B cell (primary cell): ENCODE measurements around the gene PRM1. TPM values are rescaled to one million over a fixed set of nuclear protein-coding genes. Genes with fewer than 3 reads are reported as not detected.
A peak's percentile ranks its signal among the peaks of the same experiment; 100 is the strongest.

ENCODE experiments used
- ATAC-seq: fragments of 200-7000 bp; cut with Tn5 transposase; one replicate; pipeline ENCODE4 v1.10.0; 2021; ENCODE audit warnings: low read depth, mild to moderate bottlenecking, moderate number of reproducible peaks, moderate library complexity
- CTCF ChIA-PET: fragments of 350-600 bp; sonication (Branson Sonifier 250); formaldehyde crosslinking; loops from one replicate; lab custom pipeline; 2021; ENCODE audit warnings: antibody characterized with exemption, inconsistent platforms; lab: Charles Lee
- POLR2A ChIA-PET: fragments of 350-600 bp; sonication (Branson Sonifier 250); formaldehyde crosslinking; loops from one replicate; lab custom pipeline; 2021; ENCODE audit warnings: antibody characterized with exemption; lab: Charles Lee
- DNase-seq: peaks from one replicate; pipeline ENCODE4 v3.0.0; 2013
- H2AFZ ChIP-seq: 2 replicates; pipeline ENCODE4 v1.6.1; 2012; ENCODE audit warnings: mild to moderate bottlenecking, low read depth, low read length; ENCODE audit not compliant: insufficient read depth, poor library complexity, severe bottlenecking
- H3K27ac ChIP-seq, 2 donors: 1 replicate in 1 of 2; 2 replicates in 1 of 2; pipeline ENCODE4 v1.5.1; 2012 to 2013; ENCODE audit warnings: low read length in 2 of 2, mild to moderate bottlenecking in 2 of 2, moderate library complexity in 1 of 2
- H3K27me3 ChIP-seq, 4 experiments: fragments of 200-600 bp in 1 of 4; sonication (generic) in 1 of 4; replicated peaks in 1 of 4; 1 replicate in 2 of 4; 2 replicates in 2 of 4; pipeline versions ENCODE4 v1.6.1 to v1.7.0; 2013 to 2016; ENCODE audit warnings: low read length in 3 of 4, mild to moderate bottlenecking in 2 of 4, mixed read lengths in 1 of 4, moderate library complexity in 1 of 4; ENCODE audit not compliant: insufficient read depth in 4 of 4, control insufficient read depth in 3 of 4; ENCODE audit errors: control extremely low read depth in 1 of 4
- H3K36me3 ChIP-seq, 2 experiments: replicated peaks in 1 of 2; 1 replicate in 1 of 2; 2 replicates in 1 of 2; pipeline versions ENCODE4 v1.6.1 to v1.7.1; 2013; ENCODE audit warnings: low read length in 1 of 2; ENCODE audit not compliant: insufficient read depth in 2 of 2, control insufficient read depth in 1 of 2; ENCODE audit errors: control extremely low read depth in 1 of 2, extremely low read depth in 1 of 2
- H3K4me1 ChIP-seq, 2 donors: fragments of 200-600 bp in 1 of 2; sonication (generic) in 1 of 2; 1 replicate in 1 of 2; 2 replicates in 1 of 2; pipeline versions ENCODE4 v1.5.1 to v1.6.1; 2013 to 2017; ENCODE audit warnings: low read length in 2 of 2; ENCODE audit not compliant: control insufficient read depth in 2 of 2, insufficient read depth in 2 of 2
- H3K4me2 ChIP-seq: replicated peaks from 2 replicates; pipeline ENCODE3; 2012; ENCODE audit warnings: mild to moderate bottlenecking, low read depth, low read length; ENCODE audit not compliant: poor library complexity, severe bottlenecking
- H3K4me3 ChIP-seq, 5 experiments: fragments of 200-600 bp in 1 of 5; sonication (generic) in 1 of 5; 1 replicate in 3 of 5; 2 replicates in 2 of 5; pipeline versions ENCODE4 v1.5.1 to v1.7.0; 2011 to 2016; ENCODE audit warnings: low read length in 4 of 5, mild to moderate bottlenecking in 4 of 5, low read depth in 2 of 5, control low read depth in 1 of 5, moderate library complexity in 1 of 5; ENCODE audit not compliant: insufficient read depth in 1 of 5; ENCODE audit errors: control extremely low read depth in 1 of 5, extremely low read depth in 1 of 5
- H3K79me2 ChIP-seq: fragments of 200-600 bp; sonication (generic); one replicate; pipeline ENCODE4 v1.6.0; 2016; ENCODE audit warnings: low read length; ENCODE audit not compliant: control insufficient read depth, insufficient read depth
- H3K9ac ChIP-seq: fragments of 200-600 bp; sonication (generic); 2 replicates; pipeline ENCODE4 v1.6.1; 2017; ENCODE audit warnings: mild to moderate bottlenecking, low read length, moderate library complexity
- H3K9me3 ChIP-seq, 3 donors: one replicate each; pipeline versions ENCODE4 v1.6.1 to v1.7.1; 2013; ENCODE audit warnings: low read length in 2 of 3; ENCODE audit not compliant: control insufficient read depth in 2 of 3, insufficient read depth in 1 of 3; ENCODE audit errors: control extremely low read depth in 1 of 3
- H4K20me1 ChIP-seq: 2 replicates; pipeline ENCODE4 v1.6.0; 2012; ENCODE audit warnings: mild to moderate bottlenecking, low read length; ENCODE audit not compliant: insufficient read depth, control insufficient read depth, poor library complexity, severe bottlenecking
- H3K27ac Mint-ChIP-seq: one replicate; pipeline ENCODE4 v1.8.0; 2021; ENCODE audit warnings: mixed read lengths
- H3K27me3 Mint-ChIP-seq: one replicate; pipeline ENCODE4 v1.8.0; 2021; ENCODE audit warnings: mixed read lengths
- H3K4me1 Mint-ChIP-seq: one replicate; pipeline ENCODE4 v1.8.0; 2021; ENCODE audit warnings: mixed read lengths
- H3K4me3 Mint-ChIP-seq: one replicate; pipeline ENCODE4 v1.8.0; 2021; ENCODE audit warnings: mixed read lengths
- H3K9me3 Mint-ChIP-seq: one replicate; pipeline ENCODE4 v1.8.0; 2022; ENCODE audit warnings: mixed read lengths; ENCODE audit not compliant: insufficient read depth
- EZH2 ChIP-seq: IDR thresholded peaks from 2 replicates; pipeline ENCODE4 v1.6.1; 2012; ENCODE audit warnings: borderline replicate concordance, low read depth, mild to moderate bottlenecking, moderate library complexity, low read length; ENCODE audit not compliant: insufficient read depth, poor library complexity, severe bottlenecking
- WGBS: methylation state at CpG from one replicate; pipeline ENCODE4 v1.1.5; 2013; ENCODE audit warnings: missing lambda C conversion rate; ENCODE audit not compliant: insufficient coverage; 5-methylcytosine and 5-hydroxymethylcytosine counted together
- intact Hi-C: fragments of 100-400 bp; cut with micrococcal nuclease; formaldehyde crosslinking; loops from one replicate; pipeline ENCODE4 v1.10.0; 2022
- polyA plus RNA-seq: library from polyadenylated mRNA; depleted of rRNA; stranded (reverse); fragments of >200 nt; gene quantifications from 2 replicates; pipeline ENCODE4 v1.2.3, GENCODE V29; 2012
- total RNA-seq, 2 donors: library from RNA; stranded (reverse); fragments of 120-200 nt in 1 of 2; gene quantifications; 1 replicate in 1 of 2; 2 replicates in 1 of 2; pipeline versions ENCODE4 v1.2.3 to v1.2.4, GENCODE V29; 2013 to 2022
- TF ChIP-seq, protein P1 (sequence below): fragments of 200-600 bp; IDR thresholded peaks from one replicate; pipeline ENCODE4 v1.8.0; 2022; ENCODE audit warnings: antibody characterized with exemption, mild to moderate bottlenecking

PRM1 gene
- total and polyA plus RNA-seq, 2 donors (not counting 1 experiment from before 2014, with no cell fraction given), result not detected

- Mint-ChIP-seq H3K27me3 (no peaks in the 10 kb centered on the region), H3K27ac (peak overlapping the region; percentile 56), H3K4me3 (peak overlapping the region; percentile 35), H3K9me3 (no peaks in the 10 kb centered on the region), H3K4me1 (peaks cover 65% of the 10 kb centered on the region)
- ChIA-PET POLR2A (interaction anchor here (0.6 to 6.8 kb wide), 4 partner anchors 9 to 63 kb away, joined by 4 to 118 read pairs (median 92); partner anchors contain the start of gene SOCS1), CTCF (interaction anchor here (6.7 to 6.9 kb wide), 2 partner anchors 9 to 48 kb away, joined by 77 to 136 read pairs; no protein-coding TSS in a partner anchor)
- H3K4me1 ChIP-seq, result peaks cover 59 to 71% of the 10 kb centered on the region in 2 donors
- H3K9me3 ChIP-seq, result peaks cover 0 to 24% (median 7%) of the 10 kb centered on the region in 3 donors
- whole genome bisulfite sequencing, result 84% methylated on average over 6 of the region's 7 CpGs
- H3K79me2 ChIP-seq, result no peaks in the 10 kb centered on the region
- no peaks in the 10 kb centered on the region for H3K36me3 ChIP-seq
- no peak overlapping the region for H3K27ac ChIP-seq
- DNase-seq (no peak), ATAC-seq (no peak)
- intact Hi-C loops, result no loop called here
- no peaks in the 10 kb centered on the region for H4K20me1 ChIP-seq
- no peak overlapping the region for H2AFZ ChIP-seq
- H3K27me3 ChIP-seq, result no peaks in the 10 kb centered on the region
- H3K9ac ChIP-seq, result no peak overlapping the region
- no peak overlapping the region for H3K4me3 ChIP-seq
- peak overlapping the region; percentile 73 for H3K4me2 ChIP-seq
- no peak for TF ChIP-seq EZH2
- TF ChIP-seq, protein P1, sequence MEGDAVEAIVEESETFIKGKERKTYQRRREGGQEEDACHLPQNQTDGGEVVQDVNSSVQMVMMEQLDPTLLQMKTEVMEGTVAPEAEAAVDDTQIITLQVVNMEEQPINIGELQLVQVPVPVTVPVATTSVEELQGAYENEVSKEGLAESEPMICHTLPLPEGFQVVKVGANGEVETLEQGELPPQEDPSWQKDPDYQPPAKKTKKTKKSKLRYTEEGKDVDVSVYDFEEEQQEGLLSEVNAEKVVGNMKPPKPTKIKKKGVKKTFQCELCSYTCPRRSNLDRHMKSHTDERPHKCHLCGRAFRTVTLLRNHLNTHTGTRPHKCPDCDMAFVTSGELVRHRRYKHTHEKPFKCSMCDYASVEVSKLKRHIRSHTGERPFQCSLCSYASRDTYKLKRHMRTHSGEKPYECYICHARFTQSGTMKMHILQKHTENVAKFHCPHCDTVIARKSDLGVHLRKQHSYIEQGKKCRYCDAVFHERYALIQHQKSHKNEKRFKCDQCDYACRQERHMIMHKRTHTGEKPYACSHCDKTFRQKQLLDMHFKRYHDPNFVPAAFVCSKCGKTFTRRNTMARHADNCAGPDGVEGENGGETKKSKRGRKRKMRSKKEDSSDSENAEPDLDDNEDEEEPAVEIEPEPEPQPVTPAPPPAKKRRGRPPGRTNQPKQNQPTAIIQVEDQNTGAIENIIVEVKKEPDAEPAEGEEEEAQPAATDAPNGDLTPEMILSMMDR, result no peak
These were observed 26.0 kb upstream of the PRM1 start for GRCh38 chr16:11306997-11307638.

DNA sequence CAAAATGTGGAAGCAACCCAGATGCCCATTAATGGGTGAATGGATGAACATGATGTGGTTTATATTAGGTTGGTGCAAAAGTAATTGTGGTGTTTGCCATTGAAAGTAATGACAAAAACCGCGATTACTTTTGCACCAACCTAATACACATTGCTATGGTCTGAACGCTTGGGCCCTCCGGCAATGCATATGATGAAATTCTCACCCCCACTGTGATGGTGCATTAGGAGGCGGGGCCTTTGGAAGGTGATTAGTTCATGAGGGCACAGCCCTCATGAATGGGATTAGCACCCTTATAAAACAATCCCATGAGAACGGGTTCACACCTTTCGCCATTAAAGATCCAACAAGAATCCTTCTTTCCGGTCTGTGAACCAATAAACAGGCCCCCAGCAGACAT is 25.3 kb upstream of the PRM1 start:
- TF ChIP-seq EZH2, result no peak
- TF ChIP-seq, protein P1, result no peak
- CTCF ChIA-PET, result no interaction called here

More for the DNA sequence above, 25.3 kb upstream of the PRM1 start:
- no peaks in the 10 kb centered on the region for H3K27me3 ChIP-seq
- Mint-ChIP-seq H3K27me3 (no peaks in the 10 kb centered on the region), H3K9me3 (no peaks in the 10 kb centered on the region), H3K4me1 (peaks cover 62% of the 10 kb centered on the region), H3K4me3 (no peak overlapping the region), H3K27ac (peak overlapping the region; percentile 32)
- DNase-seq (no peak), ATAC-seq (no peak)
- peaks cover 0 to 24% (median 7%) of the 10 kb centered on the region in 3 donors for H3K9me3 ChIP-seq
- H3K4me3 ChIP-seq, result no peak overlapping the region
- no peak overlapping the region for H3K9ac ChIP-seq
- no peaks in the 10 kb centered on the region for H3K36me3 ChIP-seq
- H4K20me1 ChIP-seq, result no peaks in the 10 kb centered on the region
- H3K27ac ChIP-seq, result no peak overlapping the region
- H3K79me2 ChIP-seq, result no peaks in the 10 kb centered on the region
- no peak overlapping the region for H3K4me2 ChIP-seq
- peaks cover 54 to 64% of the 10 kb centered on the region in 2 donors for H3K4me1 ChIP-seq
- WGBS, result 100% methylated on average over 4 of the region's 8 CpGs
- intact Hi-C loops, result no loop called here
- no peak overlapping the region for H2AFZ ChIP-seq
- POLR2A ChIA-PET, result interaction anchor here (6.6 kb wide), 1 partner anchor 8 kb away, joined by 118 read pairs; no protein-coding TSS in a partner anchor
